Sigmoid colon (tissue), 3 donors: ENCODE results near the gene POU3F3.

Source experiments
- POLR2A ChIP-seq, 2 donors: fragments of 450-650 bp; IDR thresholded peaks; one replicate each; pipeline ENCODE4 v1.6.1; 2016; ENCODE audit warnings: antibody characterized with exemption in 2 of 2, mild to moderate bottlenecking in 2 of 2, moderate library complexity in 2 of 2
- TF ChIP-seq, protein P1 (sequence below), 4 experiments: fragments of 450-650 bp in 3 of 4; fragments of 200-600 bp in 1 of 4; IDR thresholded peaks; one replicate each; pipeline ENCODE4 v1.5.1; 2016 to 2019; ENCODE audit warnings: antibody characterized with exemption in 4 of 4, mild to moderate bottlenecking in 3 of 4, moderate library complexity in 2 of 4

- TF ChIP-seq, protein P1, sequence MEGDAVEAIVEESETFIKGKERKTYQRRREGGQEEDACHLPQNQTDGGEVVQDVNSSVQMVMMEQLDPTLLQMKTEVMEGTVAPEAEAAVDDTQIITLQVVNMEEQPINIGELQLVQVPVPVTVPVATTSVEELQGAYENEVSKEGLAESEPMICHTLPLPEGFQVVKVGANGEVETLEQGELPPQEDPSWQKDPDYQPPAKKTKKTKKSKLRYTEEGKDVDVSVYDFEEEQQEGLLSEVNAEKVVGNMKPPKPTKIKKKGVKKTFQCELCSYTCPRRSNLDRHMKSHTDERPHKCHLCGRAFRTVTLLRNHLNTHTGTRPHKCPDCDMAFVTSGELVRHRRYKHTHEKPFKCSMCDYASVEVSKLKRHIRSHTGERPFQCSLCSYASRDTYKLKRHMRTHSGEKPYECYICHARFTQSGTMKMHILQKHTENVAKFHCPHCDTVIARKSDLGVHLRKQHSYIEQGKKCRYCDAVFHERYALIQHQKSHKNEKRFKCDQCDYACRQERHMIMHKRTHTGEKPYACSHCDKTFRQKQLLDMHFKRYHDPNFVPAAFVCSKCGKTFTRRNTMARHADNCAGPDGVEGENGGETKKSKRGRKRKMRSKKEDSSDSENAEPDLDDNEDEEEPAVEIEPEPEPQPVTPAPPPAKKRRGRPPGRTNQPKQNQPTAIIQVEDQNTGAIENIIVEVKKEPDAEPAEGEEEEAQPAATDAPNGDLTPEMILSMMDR (IDR thresholded peaks at IDR 0.05) = no peak
- TF ChIP-seq POLR2A (IDR thresholded peaks at IDR 0.05) = no peak
These were observed 34.8 kb downstream of the POU3F3 start for GRCh38 chr2:104888489-104889258.
